ENCODE measurements around the gene TOB1.

Gene TOB1

GRCh38 chr17:50908860-50909764 lies 43.0 kb upstream of the TOB1 start:
- TF ChIP-seq CTCF (IDR thresholded peaks at IDR 0.05; ENCODE audit: insufficient read depth, low read depth, low read length, missing control alignments), result no peak
- DNase-seq (ENCODE audit: low read depth), result no peak
- no peak overlapping the region for H3K4me3 ChIP-seq (ENCODE audit: low read depth, low read length)

GRCh38 chr17:50908140-50908859 lies 42.1 kb upstream of the TOB1 start:
- no peak overlapping the region for H3K4me3 ChIP-seq (ENCODE audit: low read depth, low read length)
- no peak for DNase-seq (ENCODE audit: low read depth)
- TF ChIP-seq CTCF (IDR thresholded peaks at IDR 0.05; ENCODE audit: insufficient read depth, low read depth, low read length, missing control alignments), result no peak

GRCh38 chr17:50906443-50906842 lies 40.3 kb upstream of the TOB1 start:
- TF ChIP-seq CTCF (IDR thresholded peaks at IDR 0.05; ENCODE audit: insufficient read depth, low read depth, low read length, missing control alignments), result no peak
- DNase-seq (ENCODE audit: low read depth), result no peak
- H3K4me3 ChIP-seq (ENCODE audit: low read depth, low read length), result no peak overlapping the region

DNA sequence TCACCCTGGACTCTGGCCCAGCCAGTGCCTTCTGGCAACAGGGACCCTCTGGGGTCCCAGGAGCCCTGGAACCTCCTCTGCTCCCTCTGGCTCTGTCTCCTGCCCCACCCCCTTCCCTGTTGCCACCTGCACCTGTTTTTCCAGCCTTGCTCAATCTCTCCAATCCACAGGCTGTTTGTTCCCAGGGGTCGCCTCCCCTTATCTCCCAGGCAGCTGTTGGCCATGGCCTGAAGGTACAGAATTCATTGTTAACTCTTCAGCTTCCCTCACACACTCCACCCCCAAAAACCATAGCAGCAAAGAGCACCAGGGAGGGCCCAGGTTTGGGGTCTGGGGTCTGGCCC lies 39.3 kb upstream of the TOB1 start:
- H3K4me3 ChIP-seq (ENCODE audit: low read depth, low read length), result no peak overlapping the region
- DNase-seq (ENCODE audit: low read depth), result no peak
- no peak for TF ChIP-seq CTCF (IDR thresholded peaks at IDR 0.05; ENCODE audit: insufficient read depth, low read depth, low read length, missing control alignments)

DNA sequence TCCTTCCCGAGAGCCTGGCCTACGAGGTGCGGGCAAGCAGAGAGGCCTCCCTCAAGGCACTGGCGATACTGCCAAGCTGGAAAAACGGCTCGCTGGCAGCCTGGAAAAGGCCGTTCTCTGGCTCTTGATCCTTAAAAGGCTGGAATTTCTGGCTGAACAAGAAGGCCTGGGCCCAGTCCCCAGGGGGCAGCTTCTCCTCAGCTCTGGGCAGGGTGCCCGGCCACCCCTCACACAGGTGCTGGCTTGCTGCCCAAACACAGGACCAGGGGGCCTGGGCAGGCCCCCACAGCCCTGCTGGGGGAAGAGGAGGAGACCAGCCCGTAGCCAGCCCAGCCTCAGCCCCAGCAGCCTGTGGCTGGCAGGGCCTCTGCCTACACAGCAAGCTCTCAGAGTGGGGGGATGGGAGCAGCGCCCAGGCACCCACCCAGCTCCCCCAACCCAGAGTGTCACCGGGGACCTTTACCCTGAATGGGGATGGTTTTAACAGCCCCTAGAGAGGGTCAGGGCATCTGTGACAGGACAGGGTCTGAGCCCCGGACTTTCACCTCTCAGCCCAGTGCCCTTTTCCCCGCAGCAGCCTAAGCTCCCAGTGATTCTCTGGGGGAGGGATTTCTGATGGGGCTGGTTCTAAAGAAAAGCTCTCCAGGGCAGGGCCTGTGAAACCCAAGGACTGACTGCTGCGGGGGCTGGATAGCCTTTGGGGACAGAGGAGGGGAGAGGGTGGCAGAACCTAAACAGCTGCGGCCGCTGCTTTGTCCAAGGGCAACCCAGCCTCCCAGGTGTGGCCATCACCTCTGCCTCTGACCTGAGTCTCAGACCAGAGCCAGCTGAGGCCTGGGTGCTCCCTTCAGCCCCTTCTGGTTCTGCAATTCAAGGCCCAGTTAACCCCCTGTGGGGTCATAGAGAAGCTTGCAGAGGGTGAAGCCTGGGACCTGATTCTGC lies 38.6 kb upstream of the TOB1 start:
- DNase-seq (ENCODE audit: low read depth), result no peak
- H3K4me3 ChIP-seq (ENCODE audit: low read depth, low read length), result no peak overlapping the region
- TF ChIP-seq CTCF (IDR thresholded peaks at IDR 0.05; ENCODE audit: insufficient read depth, low read depth, low read length, missing control alignments), result no peak

GRCh38 chr17:50903604-50904517 lies 37.7 kb upstream of the TOB1 start:
- peak; percentile 54 for DNase-seq (ENCODE audit: low read depth)
- H3K4me3 ChIP-seq (ENCODE audit: low read depth, low read length), result no peak overlapping the region
- no peak for TF ChIP-seq CTCF (IDR thresholded peaks at IDR 0.05; ENCODE audit: insufficient read depth, low read depth, low read length, missing control alignments)

Data from GM12865 (cell line).